GM18873 (cell line): ENCODE data around the gene RNASE9.
"Not testable (repeated sequence)": the region's sequence is repeated elsewhere in the genome, so short reads cannot be mapped to it uniquely, and the experiment has no call there.

Experiments used
- ATAC-seq: cut with Tn5 transposase; IDR thresholded peaks from one replicate; pipeline ENCODE4 v1.9.1; 2021; ENCODE audit warnings: mild to moderate bottlenecking, moderate library complexity, moderate number of reproducible peaks; ENCODE audit not compliant: unreplicated experiment, low FRiP score

The RNASE9 gene

GRCh38 chr14:20530771-20531571 is 29.9 kb downstream of the RNASE9 start:
- ATAC-seq = no peak

DNA sequence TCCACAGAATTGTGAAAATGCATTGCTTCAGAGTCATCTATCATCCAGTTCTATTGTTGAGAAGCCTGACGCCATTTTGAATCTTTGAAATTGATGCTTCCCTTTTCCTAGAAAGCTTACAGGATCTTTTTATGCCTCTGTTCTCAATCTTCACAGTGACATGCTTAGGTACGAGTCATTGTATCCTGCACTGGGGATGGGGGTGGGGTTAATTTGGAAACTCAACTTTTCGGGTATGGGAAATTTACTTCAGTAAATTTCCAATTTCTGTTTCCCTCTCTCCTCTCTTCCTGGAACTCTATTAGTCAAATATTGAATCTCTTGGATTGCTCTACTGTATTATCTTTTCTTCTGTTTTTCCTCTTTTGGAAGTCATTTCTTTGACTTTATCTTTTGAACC is 31.0 kb downstream of the RNASE9 start:
- no peak for ATAC-seq

DNA sequence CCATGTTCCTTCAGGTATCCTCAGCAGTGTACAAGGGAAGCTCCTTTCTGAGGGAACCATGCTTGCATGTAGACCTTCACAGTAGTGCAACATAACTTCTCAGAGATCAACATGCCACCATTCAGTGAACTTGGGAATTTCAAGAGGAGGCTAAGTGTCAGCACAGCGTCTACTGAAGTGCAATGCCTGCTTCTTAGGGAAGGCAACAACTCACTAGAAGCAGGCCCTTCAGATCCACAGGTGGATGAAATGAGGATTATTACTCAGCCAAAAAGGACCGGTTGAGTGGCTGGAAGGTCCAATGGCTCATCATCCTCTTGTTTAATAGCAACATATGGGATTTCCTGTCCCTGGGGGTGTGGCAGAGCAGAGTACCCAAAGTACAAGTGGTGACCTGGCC is 36.8 kb downstream of the RNASE9 start:
- ATAC-seq = no peak

DNA sequence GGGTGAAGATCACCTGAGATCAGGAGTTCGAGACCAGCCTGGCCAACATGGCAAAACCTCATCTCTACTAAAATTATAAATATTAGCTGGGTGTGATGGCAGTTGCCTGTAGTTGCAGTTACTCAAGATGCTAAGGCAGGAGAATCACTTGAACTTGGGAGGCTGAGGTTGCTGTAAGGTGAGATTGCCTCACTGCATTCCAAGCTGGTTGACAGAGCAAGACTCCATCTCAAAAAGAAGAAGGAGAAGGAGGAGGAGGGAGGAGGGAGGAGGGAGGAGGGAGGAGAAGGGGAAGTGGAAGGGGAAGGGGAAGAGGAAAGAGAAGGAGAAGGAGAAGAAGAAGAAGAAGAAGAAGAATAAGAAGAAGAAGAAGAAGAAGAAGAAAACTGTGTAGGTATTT is 38.5 kb downstream of the RNASE9 start:
- no peak for ATAC-seq

DNA sequence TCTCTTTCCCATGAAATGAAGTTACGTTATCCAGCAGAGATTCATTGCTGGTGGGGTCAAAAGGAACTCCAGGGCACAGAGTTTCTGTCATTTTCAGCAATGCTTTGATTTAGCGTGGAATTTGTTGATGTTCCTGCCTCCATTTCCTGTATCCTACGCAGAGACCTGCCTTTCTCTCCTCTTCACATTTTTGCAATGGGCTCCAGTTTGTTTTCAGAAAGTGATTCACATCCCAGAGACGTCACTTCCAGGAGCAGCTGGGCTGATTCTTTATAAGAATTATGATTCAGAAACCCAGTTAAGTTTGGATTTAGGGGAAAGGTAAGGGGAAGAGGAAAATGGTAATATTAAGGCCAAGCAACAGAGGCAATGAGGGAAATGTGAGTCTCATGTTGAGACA is 43.9 kb downstream of the RNASE9 start:
- ATAC-seq = no peak

GRCh38 chr14:20515846-20516245 is 45.0 kb downstream of the RNASE9 start:
- no peak for ATAC-seq

GRCh38 chr14:20512177-20512905 is 48.5 kb downstream of the RNASE9 start:
- ATAC-seq = no peak

DNA sequence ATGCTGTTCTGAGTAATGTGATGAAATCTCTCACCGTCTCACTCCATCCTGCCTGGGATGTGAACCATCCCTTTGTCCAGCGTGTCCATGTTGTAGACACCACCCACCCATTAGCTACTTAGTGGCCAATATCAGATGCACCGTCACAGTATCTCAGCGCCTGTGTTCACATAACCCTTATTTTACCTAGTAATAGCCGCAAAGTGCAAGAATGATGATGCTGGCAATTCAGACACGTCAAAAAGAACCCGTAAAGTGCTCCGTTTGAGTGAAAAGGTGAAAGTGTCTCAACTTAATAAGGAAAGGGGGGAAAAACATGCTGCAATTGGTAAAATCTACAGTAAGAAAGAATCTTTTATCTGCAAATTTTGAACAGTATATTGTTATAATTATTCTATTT is 52.5 kb downstream of the RNASE9 start:
- ATAC-seq = no peak

- ATAC-seq = not testable (repeated sequence)
Measured at GRCh38 chr14:20507537-20507936, 53.3 kb downstream of the RNASE9 start.

- not testable (repeated sequence) for ATAC-seq
Measured at GRCh38 chr14:20506752-20507151, 54.1 kb downstream of the RNASE9 start.

DNA sequence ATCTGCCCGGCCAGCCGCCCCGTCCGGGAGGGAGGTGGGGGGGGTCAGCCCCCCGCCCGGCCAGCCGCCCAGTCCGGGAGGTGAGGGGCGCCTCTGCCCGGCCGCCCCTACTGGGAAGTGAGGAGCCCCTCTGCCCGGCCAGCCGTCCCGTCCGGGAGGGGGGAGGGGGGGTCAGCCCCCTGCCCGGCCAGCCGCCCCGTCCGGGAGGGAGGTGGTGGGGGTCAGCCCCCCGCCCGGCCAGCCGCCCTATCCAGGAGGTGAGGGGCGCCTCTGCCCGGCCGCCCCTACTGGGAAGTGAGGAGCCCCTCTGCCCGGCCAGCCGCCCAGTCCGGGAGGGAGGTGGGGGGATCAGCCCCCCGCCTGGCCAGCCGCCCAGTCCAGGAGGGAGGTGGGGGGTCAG is 54.6 kb downstream of the RNASE9 start:
- ATAC-seq = not testable (repeated sequence)
